Mucosa of descending colon (tissue), 3 donors: ENCODE measurements around the gene CNTN4. TPM values are rescaled to one million over a fixed set of nuclear protein-coding genes. Genes with fewer than 3 reads are reported as not detected.

ENCODE experiments used
- ATAC-seq: fragments of 200-7000 bp; cut with Tn5 transposase; one replicate; pipeline ENCODE4 v1.9.1; 2020; ENCODE audit warnings: mild to moderate bottlenecking, moderate library complexity
- DNase-seq, 3 donors: peaks; one replicate each; pipeline ENCODE4 v3.0.0-alpha.2; 2020
- H3K36me3 ChIP-seq: fragments of 200-600 bp; one replicate; pipeline ENCODE4 v1.8.0; 2021; ENCODE audit warnings: low read depth, mild to moderate bottlenecking
- H3K4me1 ChIP-seq: fragments of 200-600 bp; one replicate; pipeline ENCODE4 v1.8.0; 2021; ENCODE audit warnings: low read depth, mild to moderate bottlenecking
- H3K4me3 ChIP-seq: fragments of 200-600 bp; one replicate; pipeline ENCODE4 v1.8.0; 2021; ENCODE audit warnings: mild to moderate bottlenecking
- H3K9me3 ChIP-seq: fragments of 200-600 bp; one replicate; pipeline ENCODE4 v1.8.0; 2021; ENCODE audit warnings: mild to moderate bottlenecking
- CTCF ChIP-seq: fragments of 200-600 bp; IDR thresholded peaks from one replicate; pipeline ENCODE4 v1.8.0; 2022; ENCODE audit warnings: antibody characterized with exemption, mild to moderate bottlenecking
- intact Hi-C, 2 donors: fragments of 100-400 bp; cut with DNase I in 1 of 2; cut with micrococcal nuclease in 1 of 2; formaldehyde crosslinking; loops; one replicate each; pipeline versions ENCODE4 v1.11.0 to v1.11.1; 2022; cut with DNase I, micrococcal nuclease
- total RNA-seq, 3 donors: library from RNA; stranded (reverse); fragmentation: NEBNext Ultra II Directional in 2 of 3; extraction: Animal tissue kit (Norgen Biotek cat#: 25700) in 2 of 3; gene quantifications; one replicate each; pipeline versions ENCODE4 v1.2.1 to v1.2.4, GENCODE V29; 2021 to 2023
- donor health status: DM: no; HTN: no; CAD: no; lungs with moderate emphysema.
- donor health status: DM: no; HTN: no; CAD: no.
- donor health status: DM: no; HTN: yes; CAD: no.

The CNTN4 gene
- total RNA-seq, 3 donors from 2014 or later = 7.8 to 41.1 (median 13.4) TPM

GRCh38 chr3:2656806-2657777 is 558.4 kb downstream of the CNTN4 start:
- no peak overlapping the region for H3K4me3 ChIP-seq

GRCh38 chr3:2657971-2658370 is 559.3 kb downstream of the CNTN4 start:
- intact Hi-C loops = no loop called here
- TF ChIP-seq CTCF = no peak
- H3K4me3 ChIP-seq = no peak overlapping the region
- DNase-seq (no peak), ATAC-seq (no peak)
- H3K4me1 ChIP-seq = no peaks in the 10 kb centered on the region
- no peaks in the 10 kb centered on the region for H3K36me3 ChIP-seq
- no peaks in the 10 kb centered on the region for H3K9me3 ChIP-seq

More at GRCh38 chr3:2656806-2657777, 558.4 kb downstream of the CNTN4 start:
- ATAC-seq (no peak), DNase-seq (no peak)
- Histone ChIP-seq H3K4me1 (no peaks in the 10 kb centered on the region), H3K36me3 (no peaks in the 10 kb centered on the region), H3K9me3 (no peaks in the 10 kb centered on the region)
- intact Hi-C loops = no loop called here
- TF ChIP-seq CTCF = no peak

- ATAC-seq = no peak
- DNase-seq = no peak
- intact Hi-C loops = no loop called here
- TF ChIP-seq CTCF = no peak
- H3K4me1 ChIP-seq = no peaks in the 10 kb centered on the region
- no peaks in the 10 kb centered on the region for H3K36me3 ChIP-seq
- H3K4me3 ChIP-seq = no peak overlapping the region
- no peaks in the 10 kb centered on the region for H3K9me3 ChIP-seq
Observed at GRCh38 chr3:2659896-2660295, 561.2 kb downstream of the CNTN4 start.

GRCh38 chr3:2661078-2661477 is 562.4 kb downstream of the CNTN4 start:
- intact Hi-C loops = no loop called here
- Histone ChIP-seq H3K4me1 (no peaks in the 10 kb centered on the region), H3K36me3 (no peaks in the 10 kb centered on the region), H3K9me3 (no peaks in the 10 kb centered on the region), H3K4me3 (no peak overlapping the region)
- TF ChIP-seq CTCF = no peak
- DNase-seq (no peak), ATAC-seq (no peak)

GRCh38 chr3:2677501-2677900 is 578.8 kb downstream of the CNTN4 start:
- DNase-seq (no peak), ATAC-seq (no peak)
- intact Hi-C loops = no loop called here
- no peak for TF ChIP-seq CTCF
- Histone ChIP-seq H3K4me3 (no peak overlapping the region), H3K36me3 (no peaks in the 10 kb centered on the region), H3K4me1 (no peaks in the 10 kb centered on the region), H3K9me3 (no peaks in the 10 kb centered on the region)
